Activated CD4-positive, alpha-beta T cell treated with anti-CD3 and anti-CD28 coated beads, Interleukin-2, amount 50 U/mL, for 48 hours (primary cell): Measurements from ENCODE around the gene MARCHF3.
"Not testable (repeated sequence)": the region's sequence is repeated elsewhere in the genome, so short reads cannot be mapped to it uniquely, and the experiment has no call there.

Experiments used
- DNase-seq, 2 experiments: peaks; one replicate each; pipeline ENCODE4 v3.0.0-alpha.2; 2020

Gene MARCHF3

DNA sequence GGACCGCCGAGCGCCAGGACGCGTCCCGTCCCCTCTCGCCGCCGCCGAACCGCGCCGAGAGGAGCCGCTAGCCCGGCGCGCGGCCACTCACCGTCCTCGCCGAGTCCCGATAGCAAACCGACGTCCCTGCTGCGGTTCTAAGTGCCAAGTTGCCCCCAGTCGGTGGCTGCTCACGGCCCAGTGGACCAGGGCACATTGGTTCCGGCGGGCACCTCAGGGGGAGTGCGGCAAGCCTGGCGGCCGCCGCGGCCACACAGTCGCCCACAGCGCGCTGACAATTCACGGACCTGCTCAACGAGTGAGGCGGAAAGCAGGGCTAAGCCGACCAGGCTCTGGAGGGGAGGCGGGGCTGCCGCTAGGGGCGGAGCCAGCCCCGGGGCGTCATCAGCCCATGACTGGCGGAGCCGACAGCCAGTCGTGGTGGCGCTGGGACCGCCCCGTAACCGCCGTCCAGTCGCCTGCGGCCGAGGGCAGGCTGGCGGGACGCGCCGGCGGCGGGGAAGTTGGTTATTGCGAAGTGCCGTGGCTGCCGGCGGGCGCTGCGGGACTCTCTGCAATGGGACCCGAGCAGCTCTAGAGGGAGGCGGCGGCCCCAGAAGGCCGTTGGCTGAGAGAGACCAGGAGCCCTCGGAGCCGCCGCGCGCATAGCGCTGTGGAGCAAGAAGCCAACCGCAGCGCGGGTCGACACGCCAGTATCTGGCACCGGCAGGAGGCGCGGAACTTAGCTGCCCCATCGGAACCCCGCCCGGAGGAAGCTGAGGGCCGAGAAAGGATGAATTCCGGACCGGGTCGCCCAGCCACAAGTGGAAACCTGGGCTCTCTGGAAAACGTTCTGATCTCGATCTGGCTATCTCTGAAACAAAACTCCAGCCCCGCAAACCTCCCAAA, at the start of gene MARCHF3:
TSS of gene MARCHF3 (minus strand) at position 300 of the 888 bp plus-strand sequence. CDS start 112,387 bp downstream, outside the sequence.
- peak; percentile 92 to 95 for DNase-seq

DNA sequence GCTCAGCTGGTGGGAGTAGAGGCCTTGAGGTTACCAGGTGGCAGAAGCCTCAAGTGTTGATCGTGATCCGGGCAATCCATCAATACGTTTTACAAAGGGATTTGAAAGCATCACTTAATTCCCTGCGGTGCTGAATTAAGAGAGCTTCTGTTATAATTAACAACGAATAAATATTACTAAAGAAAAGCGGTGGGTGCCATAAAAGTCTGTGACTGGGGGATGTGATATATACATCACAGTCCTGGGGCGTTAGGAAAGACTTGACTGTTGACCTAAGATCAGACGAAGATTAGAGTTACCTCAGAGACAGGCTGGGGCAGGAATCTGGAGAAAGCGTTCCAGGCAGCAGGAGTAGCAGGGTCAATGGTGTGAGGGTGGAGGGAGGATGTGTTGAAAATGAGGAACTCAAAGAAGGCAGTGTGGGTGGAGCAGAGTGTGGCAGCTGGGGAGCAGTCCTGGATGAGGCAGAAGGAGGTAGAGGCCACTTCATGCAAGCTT, 49.7 kb upstream of the MARCHF3 start:
- no peak for DNase-seq

DNA sequence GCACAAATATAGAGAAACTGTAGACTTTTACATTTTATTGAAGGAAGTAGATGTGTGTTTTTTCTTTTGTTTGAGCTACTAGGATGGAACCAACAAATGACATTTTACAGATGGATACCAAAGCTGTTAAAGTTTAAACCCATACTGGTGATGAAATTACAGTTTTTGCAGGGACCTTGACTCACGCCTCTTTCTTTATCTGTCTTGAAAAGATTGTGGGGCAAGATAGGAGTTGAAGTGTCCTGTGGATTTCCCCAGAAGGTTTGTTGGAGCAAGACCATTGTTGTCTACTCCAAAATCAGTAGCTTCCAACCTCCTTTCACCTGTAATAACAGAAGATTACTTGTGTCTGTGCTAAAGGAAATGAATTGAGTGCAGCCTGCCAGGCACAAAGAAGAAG, 47.0 kb upstream of the MARCHF3 start:
- DNase-seq, result no peak

DNA sequence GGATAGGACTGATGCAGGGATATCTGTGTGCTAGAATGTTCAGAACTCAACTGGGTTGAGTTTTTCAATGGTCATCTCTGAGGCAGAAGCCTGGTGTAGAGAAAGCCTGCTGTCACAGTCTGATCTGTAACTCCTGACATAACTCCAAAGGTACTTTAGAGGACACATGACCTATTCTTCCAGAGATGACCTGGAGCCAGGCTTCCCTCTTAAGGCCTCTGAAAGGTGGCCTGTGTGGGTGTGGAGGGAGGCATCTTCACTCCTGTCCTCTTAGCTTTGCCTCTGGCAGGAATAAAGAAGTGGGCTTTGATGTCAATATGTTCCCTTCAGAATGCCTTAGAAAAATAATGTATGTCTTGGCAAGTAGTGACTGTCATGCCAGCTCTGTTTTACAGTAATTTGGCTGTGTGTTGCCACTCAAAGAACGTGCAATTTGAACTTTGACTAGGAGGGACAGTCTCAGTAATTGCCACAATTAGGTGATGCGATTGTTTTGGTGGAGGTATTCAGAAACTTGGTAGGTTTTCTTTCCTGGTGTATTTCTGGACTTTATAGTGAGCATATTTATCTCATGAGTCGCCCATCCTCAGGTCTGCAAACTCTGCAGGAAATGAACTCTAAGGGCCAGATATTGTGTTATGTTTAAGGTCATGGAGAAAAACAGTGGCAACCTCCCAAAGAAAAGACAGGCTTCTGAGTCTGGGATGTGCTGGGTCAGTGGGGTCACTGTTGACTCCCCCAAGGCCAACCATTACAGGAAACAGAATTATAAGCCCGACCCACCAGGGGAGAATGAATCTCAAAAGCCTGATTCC, 46.2 kb upstream of the MARCHF3 start:
- no peak for DNase-seq

GRCh38 chr5:127074466-127074865, 44.1 kb upstream of the MARCHF3 start:
- no peak for DNase-seq

DNA sequence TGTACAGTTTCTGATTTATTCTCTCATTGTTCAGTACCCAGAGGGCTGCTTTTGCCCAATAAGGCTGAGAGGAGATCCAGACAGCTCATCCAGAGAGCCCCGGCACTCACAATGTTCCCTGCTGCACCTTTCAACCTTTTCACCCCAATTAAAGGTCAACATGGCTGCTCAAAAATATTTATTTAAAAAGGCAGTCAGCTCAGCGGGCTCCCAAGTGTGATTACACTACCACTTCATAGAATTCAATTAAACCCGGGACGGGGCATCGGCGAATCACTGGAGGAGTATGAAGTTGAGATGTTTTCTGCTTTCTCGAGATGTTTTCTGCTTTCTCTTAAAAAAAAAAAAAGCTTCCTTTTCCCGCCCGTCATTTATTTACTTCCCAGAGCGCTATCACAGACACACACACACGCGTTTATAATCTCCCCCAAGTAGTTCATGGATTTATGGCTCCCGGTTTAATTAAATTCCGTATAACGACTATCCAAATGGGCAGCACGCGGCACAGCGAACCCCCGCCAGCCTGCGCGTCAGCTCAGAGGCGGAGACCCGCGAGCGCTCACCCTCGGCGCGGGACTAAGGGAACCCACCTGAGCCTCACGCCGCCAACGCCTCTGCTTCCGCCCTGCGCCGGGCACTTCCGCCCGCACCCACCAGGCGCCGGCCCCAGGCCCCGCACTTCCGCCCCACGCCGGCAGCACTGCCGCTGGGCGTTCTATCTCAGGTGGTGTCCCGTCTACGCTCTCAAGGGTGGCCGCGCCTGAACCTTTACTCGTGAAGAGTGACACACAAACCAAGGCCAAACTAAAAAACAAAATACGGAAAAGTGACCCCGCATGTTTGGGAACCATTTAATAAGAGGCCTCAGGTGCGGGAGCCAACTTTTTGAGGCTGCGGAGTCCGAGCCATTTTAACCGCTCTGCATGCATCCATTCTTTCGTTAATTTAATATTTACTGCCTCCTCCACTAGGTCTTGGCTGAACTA, 42.8 kb upstream of the MARCHF3 start, which contains the start of gene C5orf63:
TSS of gene C5orf63 (minus strand) at position 642 of the 986 bp plus-strand sequence. CDS start 14,507 bp downstream, outside the sequence.
- peak; percentile 77 to 82 for DNase-seq

DNA sequence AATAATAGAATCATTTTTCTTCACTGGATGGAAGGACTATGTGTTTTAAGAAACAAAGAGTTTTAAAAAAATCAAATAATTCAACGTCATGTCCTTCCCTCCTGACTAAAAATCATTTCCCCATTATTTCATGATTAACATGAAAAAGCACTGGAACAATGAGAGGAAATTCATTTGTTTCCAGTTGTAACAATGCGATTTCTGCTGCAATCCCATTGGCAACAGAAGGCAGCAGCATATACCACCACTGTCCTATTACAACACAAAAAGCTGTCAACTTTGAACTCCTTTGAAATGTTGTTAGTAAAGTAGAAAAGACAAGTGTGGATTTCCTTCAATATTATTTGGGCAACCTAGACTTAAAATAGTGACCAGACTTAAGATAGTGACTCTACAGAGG, 39.9 kb upstream of the MARCHF3 start:
- DNase-seq, result no peak

- no peak for DNase-seq
Measured at GRCh38 chr5:127068493-127069214, 38.3 kb upstream of the MARCHF3 start.

DNA sequence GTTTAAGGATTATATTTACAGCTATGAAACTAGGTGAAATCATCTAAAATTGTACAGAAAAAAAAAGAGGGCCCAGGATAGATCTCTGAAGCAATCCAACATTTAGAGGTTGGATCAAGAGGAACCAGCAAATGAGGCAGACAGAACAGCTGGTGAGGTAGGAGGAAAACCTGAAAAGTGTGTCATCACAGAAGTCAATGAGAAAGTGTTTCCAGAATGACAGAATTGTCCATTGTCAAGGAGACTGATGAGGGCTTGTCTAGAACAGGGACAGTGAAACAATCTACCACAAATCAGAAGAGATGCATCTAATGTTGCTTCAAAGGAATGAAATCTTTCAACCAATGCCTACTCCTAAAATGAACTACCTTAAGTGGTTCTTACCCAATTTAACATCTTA, 36.4 kb upstream of the MARCHF3 start:
- DNase-seq, result no peak

GRCh38 chr5:127064253-127064840, 34.0 kb upstream of the MARCHF3 start:
- DNase-seq, result no peak

- no peak for DNase-seq
Measured at GRCh38 chr5:127063257-127063913, 33.0 kb upstream of the MARCHF3 start.

DNA sequence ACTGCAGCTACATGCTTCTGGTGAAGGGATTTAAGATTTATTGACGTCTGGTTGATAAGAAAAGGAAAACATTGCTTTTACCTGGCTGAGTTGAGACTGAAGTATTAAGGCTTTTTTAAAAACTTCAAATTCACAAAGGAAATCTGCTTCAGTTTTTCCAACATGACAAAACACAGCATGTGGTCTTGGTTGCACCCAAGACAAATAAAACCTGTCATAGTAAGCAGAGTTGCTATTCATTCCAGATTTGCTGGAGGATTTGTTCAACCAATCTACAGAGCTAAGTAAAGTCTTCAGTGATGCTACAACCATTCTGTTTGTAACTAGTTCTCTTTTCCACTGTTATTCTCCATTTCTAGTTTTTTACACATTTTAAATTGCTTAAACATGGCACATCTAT, 31.6 kb upstream of the MARCHF3 start:
- DNase-seq, result no peak

- DNase-seq, result no peak
Measured at GRCh38 chr5:127061537-127061936, 31.2 kb upstream of the MARCHF3 start.

DNA sequence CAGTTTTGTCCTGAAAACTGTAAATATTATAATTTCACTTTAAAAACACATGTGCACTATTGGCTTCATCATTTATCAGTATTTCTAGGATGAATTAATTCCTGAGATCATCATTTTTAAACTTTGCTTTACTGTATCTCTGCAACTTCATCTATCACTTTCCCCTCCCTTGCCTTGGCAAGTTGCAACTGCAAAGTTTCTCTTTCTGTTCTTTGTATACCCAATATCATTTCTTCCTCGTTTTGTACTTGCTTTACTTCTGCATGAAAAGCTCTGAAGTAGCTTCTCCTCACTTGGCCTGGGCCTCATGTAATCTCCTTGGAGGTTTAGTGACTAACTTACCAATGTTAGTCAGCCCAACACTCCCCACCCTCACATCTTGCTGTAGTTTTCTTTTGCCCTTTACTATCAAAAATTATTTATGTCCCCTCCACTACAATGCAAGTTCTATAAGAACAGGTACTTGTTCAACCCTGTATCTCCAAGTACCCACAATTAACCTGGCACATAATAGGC, 30.2 kb upstream of the MARCHF3 start:
- no peak for DNase-seq

- DNase-seq, result no peak
Measured at GRCh38 chr5:127056896-127057295, 26.5 kb upstream of the MARCHF3 start.

- DNase-seq, result no peak
Measured at GRCh38 chr5:127055880-127056653, 25.7 kb upstream of the MARCHF3 start.

GRCh38 chr5:127053551-127053950, 23.2 kb upstream of the MARCHF3 start:
- not testable (repeated sequence) for DNase-seq

GRCh38 chr5:127053049-127053448, 22.7 kb upstream of the MARCHF3 start:
- DNase-seq, result no peak

DNA sequence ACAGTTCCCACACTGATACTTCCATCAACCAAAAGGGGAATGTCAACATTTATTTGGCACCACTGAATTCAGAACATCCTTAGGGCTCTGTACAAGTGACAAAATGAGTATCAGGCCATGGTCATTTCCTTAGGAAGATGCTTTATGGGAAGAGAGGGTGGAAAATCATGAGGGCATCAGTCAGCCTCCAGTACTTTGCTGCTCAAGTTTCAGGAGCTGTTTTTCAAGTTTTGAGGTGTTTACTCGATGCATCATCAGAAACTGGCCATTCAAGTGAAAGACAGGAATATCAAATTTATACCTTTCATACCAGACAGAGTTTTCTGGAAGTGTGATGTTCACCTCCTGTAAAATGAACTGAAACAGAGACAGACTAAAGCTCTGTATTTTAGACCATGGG, 21.2 kb upstream of the MARCHF3 start:
- DNase-seq, result no peak
